Measurements from ENCODE around the gene RPGR.

DNA sequence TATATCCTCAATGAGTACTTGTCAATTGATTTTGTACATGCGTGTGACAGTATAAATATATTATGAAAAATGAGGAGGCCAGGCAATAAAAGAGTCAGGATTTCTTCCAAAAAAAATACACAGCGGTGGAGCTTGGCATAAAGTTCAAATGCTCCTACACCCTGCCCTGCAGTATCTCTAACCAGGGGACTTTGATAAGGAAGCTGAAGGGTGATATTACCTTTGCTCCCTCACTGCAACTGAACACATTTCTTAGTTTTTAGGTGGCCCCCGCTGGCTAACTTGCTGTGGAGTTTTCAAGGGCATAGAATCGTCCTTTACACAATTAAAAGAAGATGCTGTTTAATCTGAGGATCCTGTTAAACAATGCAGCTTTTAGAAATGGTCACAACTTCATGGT is 25.1 kb upstream of the RPGR start, which contains the start of gene OTC:
- TF ChIP-seq, protein P1, sequence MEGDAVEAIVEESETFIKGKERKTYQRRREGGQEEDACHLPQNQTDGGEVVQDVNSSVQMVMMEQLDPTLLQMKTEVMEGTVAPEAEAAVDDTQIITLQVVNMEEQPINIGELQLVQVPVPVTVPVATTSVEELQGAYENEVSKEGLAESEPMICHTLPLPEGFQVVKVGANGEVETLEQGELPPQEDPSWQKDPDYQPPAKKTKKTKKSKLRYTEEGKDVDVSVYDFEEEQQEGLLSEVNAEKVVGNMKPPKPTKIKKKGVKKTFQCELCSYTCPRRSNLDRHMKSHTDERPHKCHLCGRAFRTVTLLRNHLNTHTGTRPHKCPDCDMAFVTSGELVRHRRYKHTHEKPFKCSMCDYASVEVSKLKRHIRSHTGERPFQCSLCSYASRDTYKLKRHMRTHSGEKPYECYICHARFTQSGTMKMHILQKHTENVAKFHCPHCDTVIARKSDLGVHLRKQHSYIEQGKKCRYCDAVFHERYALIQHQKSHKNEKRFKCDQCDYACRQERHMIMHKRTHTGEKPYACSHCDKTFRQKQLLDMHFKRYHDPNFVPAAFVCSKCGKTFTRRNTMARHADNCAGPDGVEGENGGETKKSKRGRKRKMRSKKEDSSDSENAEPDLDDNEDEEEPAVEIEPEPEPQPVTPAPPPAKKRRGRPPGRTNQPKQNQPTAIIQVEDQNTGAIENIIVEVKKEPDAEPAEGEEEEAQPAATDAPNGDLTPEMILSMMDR (optimal IDR thresholded peaks at IDR 0.05 in 1 of 3, IDR thresholded peaks at IDR 0.05 in 1 of 3, conservative IDR thresholded peaks at IDR 0.05 in 1 of 3; ENCODE audit: extremely low read depth in 1 of 3, insufficient read depth in 2 of 3, low read length in 3 of 3): no peak
- no peak for TF ChIP-seq EZH2 (IDR thresholded peaks at IDR 0.05; ENCODE audit: low read length)

Data from keratinocyte (primary cell).